Measurements from ENCODE around the gene RTL10.

- no peak for TF ChIP-seq RBAK (CRISPR knock-in tag; IDR thresholded peaks at IDR 0.05)
- no peak for TF ChIP-seq CHD2 (IDR thresholded peaks at IDR 0.05; ENCODE audit: low read depth, low read length)
- TF ChIP-seq ARID5B (CRISPR knock-in tag; IDR thresholded peaks at IDR 0.05): no peak
- TF ChIP-seq GABPA (IDR thresholded peaks at IDR 0.05; ENCODE audit: low read depth, low read length): no peak
- TF ChIP-seq GABPA (CRISPR knock-in tag; IDR thresholded peaks at IDR 0.05; ENCODE audit: low read depth): no peak
- no peak for TF ChIP-seq GATA4 (IDR thresholded peaks at IDR 0.05; ENCODE audit: borderline replicate concordance, low read depth)
- TF ChIP-seq ZNF776 (CRISPR knock-in tag; IDR thresholded peaks at IDR 0.05): no peak
- TF ChIP-seq HMGXB4 (CRISPR knock-in tag; IDR thresholded peaks at IDR 0.05; ENCODE audit: borderline replicate concordance in 1 of 2, low read depth in 1 of 2): no peak
- TF ChIP-seq CTCF (CRISPR knock-in tag; IDR thresholded peaks at IDR 0.05): no peak
- TF ChIP-seq FOXP4 (CRISPR knock-in tag; IDR thresholded peaks at IDR 0.05): no peak
- TF ChIP-seq E2F5 (CRISPR knock-in tag; conservative IDR thresholded peaks at IDR 0.05): no peak
Measured at GRCh38 chr22:19873960-19874306, 19.3 kb upstream of the RTL10 start.

Data from HepG2 (cell line).